Measurements from ENCODE around the gene PEX1. TPM values are rescaled to one million over a fixed set of nuclear protein-coding genes. Genes with fewer than 3 reads are reported as not detected.
"Not testable (repeated sequence)": the region's sequence is repeated elsewhere in the genome, so short reads cannot be mapped to it uniquely, and the experiment has no call there.

PEX1 gene
- total RNA-seq, 1 experiment from 2014 or later: 66.1 TPM

GRCh38 chr7:92478711-92479110 is 49.6 kb downstream of the PEX1 start:
- DNase-seq: no peak

GRCh38 chr7:92478095-92478494 is 50.2 kb downstream of the PEX1 start:
- Histone ChIP-seq H3K79me2 (ENCODE audit: low read length) (no peaks in the 10 kb centered on the region), H3K9me2 (replicated peaks; ENCODE audit: insufficient read depth, low read length) (no peaks in the 10 kb centered on the region; the same call in 1 of the 2 replicates), H2AFZ (ENCODE audit: low read length) (no peak overlapping the region), H3K27me3 (ENCODE audit: low read length) (no peaks in the 10 kb centered on the region), H3K9ac (ENCODE audit: low read length) (no peak overlapping the region), H4K20me1 (ENCODE audit: insufficient read depth, low read depth, low read length) (no peaks in the 10 kb centered on the region), H3K4me2 (ENCODE audit: low read depth, low read length, poor library complexity, severe bottlenecking) (no peak overlapping the region), H3K9me3 (ENCODE audit: low read length) (no peaks in the 10 kb centered on the region), H3K4me1 (ENCODE audit: low read length) (peaks cover 9% of the 10 kb centered on the region), H3K4me3 (ENCODE audit: low read length) (no peak overlapping the region), H3K27ac (ENCODE audit: low read length) (no peak overlapping the region), H3K36me3 (ENCODE audit: insufficient read depth, low read length) (no peaks in the 10 kb centered on the region)
- no peak for DNase-seq

More at GRCh38 chr7:92478711-92479110, 49.6 kb downstream of the PEX1 start:
- no peak overlapping the region for H3K27ac ChIP-seq (ENCODE audit: low read length)
- no peak overlapping the region for H3K9ac ChIP-seq (ENCODE audit: low read length)
- H3K4me2 ChIP-seq (ENCODE audit: low read depth, low read length, poor library complexity, severe bottlenecking): no peak overlapping the region
- H3K9me3 ChIP-seq (ENCODE audit: low read length): no peaks in the 10 kb centered on the region
- no peak overlapping the region for H3K4me3 ChIP-seq (ENCODE audit: low read length)
- H3K27me3 ChIP-seq (ENCODE audit: low read length): no peaks in the 10 kb centered on the region
- no peaks in the 10 kb centered on the region for H4K20me1 ChIP-seq (ENCODE audit: insufficient read depth, low read depth, low read length)
- H3K79me2 ChIP-seq (ENCODE audit: low read length): no peaks in the 10 kb centered on the region
- no peak overlapping the region for H2AFZ ChIP-seq (ENCODE audit: low read length)
- H3K36me3 ChIP-seq (ENCODE audit: insufficient read depth, low read length): no peaks in the 10 kb centered on the region
- no peaks in the 10 kb centered on the region; the same call in 1 of the 2 replicates for H3K9me2 ChIP-seq (replicated peaks; ENCODE audit: insufficient read depth, low read length)
- H3K4me1 ChIP-seq (ENCODE audit: low read length): peaks cover 9% of the 10 kb centered on the region

- not testable (repeated sequence) for H3K4me1 ChIP-seq (ENCODE audit: low read length); H3K9ac ChIP-seq (ENCODE audit: low read length); H3K9me3 ChIP-seq (ENCODE audit: low read length); H2AFZ ChIP-seq (ENCODE audit: low read length); H3K4me3 ChIP-seq (ENCODE audit: low read length); H3K27me3 ChIP-seq (ENCODE audit: low read length); H3K9me2 ChIP-seq (replicated peaks; ENCODE audit: insufficient read depth, low read length); H3K4me2 ChIP-seq (ENCODE audit: low read depth, low read length, poor library complexity, severe bottlenecking); H3K27ac ChIP-seq (ENCODE audit: low read length); H3K79me2 ChIP-seq (ENCODE audit: low read length); DNase-seq; H3K36me3 ChIP-seq (ENCODE audit: insufficient read depth, low read length); H4K20me1 ChIP-seq (ENCODE audit: insufficient read depth, low read depth, low read length)
Observed at GRCh38 chr7:92477681-92478080, 50.6 kb downstream of the PEX1 start, which contains the start of gene ERVW-1. Gene ERVW-1, minus strand, starts transcription at chr7:92477946. Its CDS starts 7,565 bp downstream, at chr7:92470381.

- H3K36me3 ChIP-seq (ENCODE audit: insufficient read depth, low read length); H3K4me3 ChIP-seq (ENCODE audit: low read length); H3K79me2 ChIP-seq (ENCODE audit: low read length); H4K20me1 ChIP-seq (ENCODE audit: insufficient read depth, low read depth, low read length); DNase-seq; H3K9me3 ChIP-seq (ENCODE audit: low read length); H3K27ac ChIP-seq (ENCODE audit: low read length); H2AFZ ChIP-seq (ENCODE audit: low read length); H3K4me2 ChIP-seq (ENCODE audit: low read depth, low read length, poor library complexity, severe bottlenecking); H3K9ac ChIP-seq (ENCODE audit: low read length); H3K27me3 ChIP-seq (ENCODE audit: low read length); H3K9me2 ChIP-seq (replicated peaks; ENCODE audit: insufficient read depth, low read length); H3K4me1 ChIP-seq (ENCODE audit: low read length): not testable (repeated sequence)
Observed at GRCh38 chr7:92475851-92476590, 52.3 kb downstream of the PEX1 start.

GRCh38 chr7:92475261-92475770 is 53.0 kb downstream of the PEX1 start:
- not testable (repeated sequence) for H3K9me3 ChIP-seq (ENCODE audit: low read length); H3K4me2 ChIP-seq (ENCODE audit: low read depth, low read length, poor library complexity, severe bottlenecking); DNase-seq; H3K9ac ChIP-seq (ENCODE audit: low read length); H3K27me3 ChIP-seq (ENCODE audit: low read length); H3K9me2 ChIP-seq (replicated peaks; ENCODE audit: insufficient read depth, low read length); H2AFZ ChIP-seq (ENCODE audit: low read length); H3K27ac ChIP-seq (ENCODE audit: low read length); H3K79me2 ChIP-seq (ENCODE audit: low read length); H3K4me1 ChIP-seq (ENCODE audit: low read length); H3K36me3 ChIP-seq (ENCODE audit: insufficient read depth, low read length); H3K4me3 ChIP-seq (ENCODE audit: low read length); H4K20me1 ChIP-seq (ENCODE audit: insufficient read depth, low read depth, low read length)

GRCh38 chr7:92473989-92474388 is 54.3 kb downstream of the PEX1 start:
- H3K9ac ChIP-seq (ENCODE audit: low read length); H4K20me1 ChIP-seq (ENCODE audit: insufficient read depth, low read depth, low read length); H3K27me3 ChIP-seq (ENCODE audit: low read length); H2AFZ ChIP-seq (ENCODE audit: low read length); H3K9me3 ChIP-seq (ENCODE audit: low read length); H3K79me2 ChIP-seq (ENCODE audit: low read length); H3K4me2 ChIP-seq (ENCODE audit: low read depth, low read length, poor library complexity, severe bottlenecking); DNase-seq; H3K4me1 ChIP-seq (ENCODE audit: low read length); H3K27ac ChIP-seq (ENCODE audit: low read length); H3K9me2 ChIP-seq (replicated peaks; ENCODE audit: insufficient read depth, low read length); H3K36me3 ChIP-seq (ENCODE audit: insufficient read depth, low read length); H3K4me3 ChIP-seq (ENCODE audit: low read length): not testable (repeated sequence)

GRCh38 chr7:92468589-92468988 is 59.7 kb downstream of the PEX1 start:
- DNase-seq; H3K27ac ChIP-seq (ENCODE audit: low read length); H3K36me3 ChIP-seq (ENCODE audit: insufficient read depth, low read length); H3K9me2 ChIP-seq (replicated peaks; ENCODE audit: insufficient read depth, low read length); H3K27me3 ChIP-seq (ENCODE audit: low read length); H3K9me3 ChIP-seq (ENCODE audit: low read length); H3K79me2 ChIP-seq (ENCODE audit: low read length); H3K4me1 ChIP-seq (ENCODE audit: low read length); H3K4me3 ChIP-seq (ENCODE audit: low read length); H4K20me1 ChIP-seq (ENCODE audit: insufficient read depth, low read depth, low read length); H3K4me2 ChIP-seq (ENCODE audit: low read depth, low read length, poor library complexity, severe bottlenecking); H2AFZ ChIP-seq (ENCODE audit: low read length); H3K9ac ChIP-seq (ENCODE audit: low read length): not testable (repeated sequence)

- no peak for DNase-seq
- no peak overlapping the region for H3K27ac ChIP-seq (ENCODE audit: low read length)
- H3K79me2 ChIP-seq (ENCODE audit: low read length): no peaks in the 10 kb centered on the region
- H3K27me3 ChIP-seq (ENCODE audit: low read length): no peaks in the 10 kb centered on the region
- H3K36me3 ChIP-seq (ENCODE audit: insufficient read depth, low read length): no peaks in the 10 kb centered on the region
- H3K9ac ChIP-seq (ENCODE audit: low read length): no peak overlapping the region
- H2AFZ ChIP-seq (ENCODE audit: low read length): no peak overlapping the region
- no peak overlapping the region for H3K4me3 ChIP-seq (ENCODE audit: low read length)
- H3K9me3 ChIP-seq (ENCODE audit: low read length): no peaks in the 10 kb centered on the region
- no peaks in the 10 kb centered on the region for H4K20me1 ChIP-seq (ENCODE audit: insufficient read depth, low read depth, low read length)
- no peak overlapping the region for H3K4me2 ChIP-seq (ENCODE audit: low read depth, low read length, poor library complexity, severe bottlenecking)
- peaks cover 3% of the 10 kb centered on the region for H3K4me1 ChIP-seq (ENCODE audit: low read length)
- H3K9me2 ChIP-seq (replicated peaks; ENCODE audit: insufficient read depth, low read length): no peaks in the 10 kb centered on the region
Observed at GRCh38 chr7:92466682-92467081, 61.6 kb downstream of the PEX1 start.
